Activated T-helper 2 cell treated with anti-CD3 and anti-CD28 coated beads, Interferon-gamma antibody, Interleukin-2, Interleukin-4, amounts not matched to agents 10 μg/mL and 5 μg/mL and 100 μg/mL, durations not matched to agents 14 hours and 24 hours and 36 hours (primary cell): ENCODE results near the gene RXYLT1. TPM values are rescaled to one million over a fixed set of nuclear protein-coding genes. Genes with fewer than 3 reads are reported as not detected.

Source experiments
- DNase-seq: peaks from one replicate; pipeline ENCODE4 v3.0.0; 2021; ENCODE audit warnings: low spot score
- H3K27ac Mint-ChIP-seq: one replicate; pipeline ENCODE4 v1.8.0; 2021; ENCODE audit warnings: mixed read lengths
- H3K27me3 Mint-ChIP-seq: one replicate; pipeline ENCODE4 v1.8.0; 2021; ENCODE audit warnings: low read depth, mixed read lengths
- H3K36me3 Mint-ChIP-seq: one replicate; pipeline ENCODE4 v1.8.0; 2021; ENCODE audit warnings: low read depth, mixed read lengths
- H3K4me1 Mint-ChIP-seq: one replicate; pipeline ENCODE4 v1.8.0; 2021; ENCODE audit warnings: low read depth, mixed read lengths
- H3K4me3 Mint-ChIP-seq: one replicate; pipeline ENCODE4 v1.8.0; 2021; ENCODE audit warnings: low read depth, mild to moderate bottlenecking, moderate library complexity, mixed read lengths
- H3K9me3 Mint-ChIP-seq: one replicate; pipeline ENCODE4 v1.8.0; 2021; ENCODE audit warnings: mixed read lengths
- intact Hi-C: fragments of 100-400 bp; cut with micrococcal nuclease; formaldehyde crosslinking; loops from one replicate; pipeline ENCODE4 v1.15.1; 2023
- total RNA-seq: library from RNA; stranded (reverse); gene quantifications from 2 replicates; pipeline ENCODE4 v1.2.3, GENCODE V29; 2022

The RXYLT1 gene
- total RNA-seq, 1 donor from 2014 or later: 23.3 TPM

DNA sequence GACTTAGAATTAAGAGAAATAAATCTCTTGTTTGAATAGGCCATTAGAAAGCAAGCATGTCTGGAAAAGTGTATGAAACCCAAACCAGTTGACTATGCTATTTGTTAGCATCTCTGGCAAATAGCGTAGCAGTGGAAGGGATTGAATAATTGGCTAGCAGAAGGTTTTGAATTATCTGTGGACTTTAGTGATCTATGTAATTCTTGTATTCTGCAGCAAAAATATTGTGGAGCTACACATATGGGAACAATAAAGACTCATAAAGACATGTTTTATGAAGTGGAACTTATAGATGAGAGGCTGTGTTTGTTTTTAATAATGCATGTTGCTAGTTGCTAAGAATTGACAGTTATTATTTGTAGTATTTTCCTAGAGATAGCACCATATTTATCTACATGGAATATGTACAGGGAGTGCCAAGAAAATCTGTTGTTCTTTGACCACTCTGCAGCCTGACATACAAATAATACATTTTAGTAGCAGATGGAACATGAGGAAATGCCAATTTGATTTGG, 69.5 kb downstream of the RXYLT1 start:
- no peaks in the 10 kb centered on the region for H3K9me3 Mint-ChIP-seq
- DNase-seq: no peak
- peaks cover 30% of the 10 kb centered on the region for H3K27me3 Mint-ChIP-seq
- no peak overlapping the region for H3K27ac Mint-ChIP-seq
- H3K36me3 Mint-ChIP-seq: no peaks in the 10 kb centered on the region
- no peak overlapping the region for H3K4me3 Mint-ChIP-seq
- intact Hi-C loops: no loop called here
- peaks cover 5% of the 10 kb centered on the region for H3K4me1 Mint-ChIP-seq

DNA sequence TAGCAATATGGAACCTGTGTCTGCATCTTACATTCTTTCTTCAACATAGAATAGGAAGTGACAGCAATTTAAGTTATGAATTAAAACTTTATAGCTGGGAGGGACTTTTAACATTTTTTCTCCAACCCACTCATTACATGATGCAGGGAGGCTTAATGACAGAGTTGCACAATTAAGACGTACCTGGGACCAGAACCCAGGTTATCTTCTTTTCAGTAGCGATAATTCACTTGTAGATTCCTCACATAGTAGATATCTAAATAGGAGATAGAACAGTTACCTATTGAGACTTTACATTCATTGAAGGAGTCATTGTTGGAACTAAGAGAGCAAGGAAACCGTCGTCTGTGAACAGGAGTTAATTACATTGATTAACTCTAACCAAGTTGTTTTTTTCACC, 69.9 kb downstream of the RXYLT1 start:
- intact Hi-C loops: no loop called here
- Mint-ChIP-seq H3K27ac (no peak overlapping the region), H3K9me3 (no peaks in the 10 kb centered on the region), H3K4me1 (peaks cover 3% of the 10 kb centered on the region), H3K36me3 (no peaks in the 10 kb centered on the region), H3K4me3 (no peak overlapping the region), H3K27me3 (peaks cover 28% of the 10 kb centered on the region)
- DNase-seq: no peak

DNA sequence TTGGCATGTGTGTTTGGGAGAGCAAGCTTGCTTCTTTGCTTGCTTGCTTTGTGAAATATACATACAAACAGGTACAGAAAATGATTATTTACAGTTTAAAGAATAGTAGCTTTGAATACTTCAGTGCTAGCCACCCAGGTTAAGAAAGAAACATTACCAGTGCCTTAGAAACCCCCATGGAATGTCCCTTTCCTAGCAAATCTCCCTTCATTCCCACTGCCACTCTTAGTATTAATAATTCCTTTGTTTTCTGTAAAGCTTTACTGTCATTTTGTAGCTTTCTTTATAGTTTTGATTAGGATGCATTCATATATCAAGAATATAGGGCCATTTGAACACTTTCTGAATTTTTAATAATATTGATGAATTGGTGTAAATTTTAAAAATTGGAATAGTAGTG, 74.3 kb downstream of the RXYLT1 start:
- peaks cover 3% of the 10 kb centered on the region for H3K27me3 Mint-ChIP-seq
- H3K27ac Mint-ChIP-seq: no peak overlapping the region
- intact Hi-C loops: no loop called here
- no peak overlapping the region for H3K4me3 Mint-ChIP-seq
- no peaks in the 10 kb centered on the region for H3K4me1 Mint-ChIP-seq
- H3K9me3 Mint-ChIP-seq: no peaks in the 10 kb centered on the region
- H3K36me3 Mint-ChIP-seq: no peaks in the 10 kb centered on the region
- DNase-seq: no peak

DNA sequence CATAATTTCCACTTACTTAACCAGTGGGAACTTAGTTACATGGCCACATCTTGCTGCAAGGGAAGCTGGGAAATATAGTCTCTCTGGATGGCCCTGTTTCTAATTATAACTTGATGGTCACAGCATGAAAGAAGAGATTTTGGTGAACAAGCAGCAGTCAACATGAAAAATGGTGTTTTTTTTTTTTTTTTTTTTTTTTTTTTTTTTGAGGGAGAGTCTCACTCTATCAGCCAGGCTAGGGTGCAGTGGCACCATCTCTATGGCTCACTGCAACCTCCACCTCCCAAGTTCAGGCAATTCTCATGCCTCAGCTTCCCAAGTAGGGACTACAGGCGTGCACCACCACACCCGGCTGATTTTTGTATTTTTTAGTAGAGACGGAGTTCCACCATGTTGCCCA, 75.6 kb downstream of the RXYLT1 start:
- no peaks in the 10 kb centered on the region for H3K4me1 Mint-ChIP-seq
- H3K4me3 Mint-ChIP-seq: no peak overlapping the region
- no peaks in the 10 kb centered on the region for H3K9me3 Mint-ChIP-seq
- intact Hi-C loops: no loop called here
- no peaks in the 10 kb centered on the region for H3K36me3 Mint-ChIP-seq
- no peak for DNase-seq
- no peak overlapping the region for H3K27ac Mint-ChIP-seq
- no peaks in the 10 kb centered on the region for H3K27me3 Mint-ChIP-seq

DNA sequence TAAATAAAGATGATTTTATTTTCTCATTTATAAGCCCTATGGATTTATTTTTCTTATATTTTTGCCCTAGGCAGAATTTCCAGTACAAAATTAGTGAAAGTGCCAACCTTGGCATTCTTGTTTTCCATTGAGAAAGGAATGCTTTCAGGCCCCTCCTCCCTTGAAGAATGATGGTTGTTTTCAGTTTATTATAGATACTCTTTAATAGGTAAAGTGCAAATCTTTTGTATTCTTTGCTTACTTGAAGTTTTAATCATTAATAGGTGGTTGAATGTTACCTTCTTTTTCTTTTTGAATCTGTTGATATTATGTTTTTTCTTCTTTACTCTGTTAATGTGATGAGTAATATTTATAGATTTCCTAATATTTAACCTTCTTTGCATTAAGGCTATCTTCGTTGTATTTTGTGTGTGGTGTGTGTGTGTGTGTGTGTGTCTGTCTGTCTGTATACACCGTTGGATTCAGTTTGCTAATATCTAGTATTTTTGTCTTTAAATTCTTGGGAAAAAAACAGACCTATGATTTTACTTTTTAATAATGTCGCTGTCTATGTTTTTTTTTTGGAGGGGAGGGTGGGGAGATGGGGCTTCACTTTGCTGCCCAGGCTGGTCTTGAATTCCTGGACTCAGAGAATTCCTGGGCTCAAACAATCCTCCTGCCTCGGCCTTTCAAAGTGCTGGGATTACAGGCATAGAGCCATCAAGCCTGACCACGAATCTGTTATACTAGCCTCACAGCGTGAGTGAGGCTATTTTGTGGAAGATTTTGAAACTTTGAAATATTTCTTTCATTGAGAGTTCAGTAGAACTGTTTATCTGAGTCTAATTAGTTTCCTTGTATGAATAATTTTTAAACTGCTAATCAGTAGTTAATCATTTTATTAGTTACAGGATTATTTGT, 78.3 kb downstream of the RXYLT1 start:
- Mint-ChIP-seq H3K9me3 (no peaks in the 10 kb centered on the region), H3K4me1 (no peaks in the 10 kb centered on the region), H3K36me3 (no peaks in the 10 kb centered on the region), H3K27ac (no peak overlapping the region), H3K4me3 (no peak overlapping the region), H3K27me3 (peaks cover 3% of the 10 kb centered on the region)
- no peak for DNase-seq
- intact Hi-C loops: no loop called here

Other genes with a start within 250 kb of the RXYLT1 start
- 0.32 and 0.91 TPM in 2 replicates for gene DPY19L2, start 111.4 kb upstream of the RXYLT1 start, total RNA-seq
- gene SRGAP1, start 64.8 kb downstream of the RXYLT1 start, total RNA-seq: 0.07 TPM in 2 replicates